22Rv1 (cell line): ENCODE data around the gene POM121.
"Not testable (repeated sequence)": the region's sequence is repeated elsewhere in the genome, so short reads cannot be mapped to it uniquely, and the experiment has no call there.

Experiments used
- CTCF ChIP-seq: fragments of 450-650 bp; IDR thresholded peaks from 2 replicates; pipeline ENCODE4 v1.5.1; 2017; ENCODE audit warnings: mild to moderate bottlenecking
- ZFX ChIP-seq: fragments of 450-650 bp; IDR thresholded peaks from 2 replicates; pipeline ENCODE4 v1.6.1; 2017; ENCODE audit warnings: antibody characterized with exemption, borderline replicate concordance

DNA sequence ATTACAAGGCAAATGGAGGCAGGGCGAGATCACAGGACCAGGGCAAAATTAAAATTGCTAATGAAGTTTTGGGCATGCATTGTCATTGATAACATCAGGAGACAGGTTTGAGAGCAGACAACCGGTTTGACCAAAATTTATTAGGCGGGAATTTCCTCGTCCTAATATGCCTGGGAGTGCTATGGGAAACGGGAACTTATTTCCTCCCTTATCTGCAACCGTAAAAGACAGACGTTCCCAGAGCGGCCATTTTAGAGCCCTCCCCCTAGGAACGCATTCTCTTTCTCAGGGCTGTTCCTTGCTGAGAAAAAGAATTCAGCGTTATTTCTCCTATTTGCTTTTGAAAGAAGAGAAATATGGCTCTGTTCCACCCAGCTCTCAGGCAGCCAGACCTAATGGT is 16.5 kb upstream of the POM121 start:
- TF ChIP-seq CTCF, ZFX: not testable (repeated sequence)
